HCT116 (cell line): ENCODE measurements around the gene DDX24.

Source experiments
- ATF3 ChIP-seq: IDR thresholded peaks from 2 replicates; pipeline ENCODE4 v1.6.1; 2012
- CEBPB ChIP-seq: IDR thresholded peaks from 2 replicates; pipeline ENCODE4 v1.6.1; 2012; ENCODE audit warnings: low read depth
- CTCF ChIP-seq, 3 experiments: fragments of 200-600 bp in 1 of 3; sonication (generic) in 1 of 3; IDR thresholded peaks in 2 of 3; conservative IDR thresholded peaks in 1 of 3; 2 replicates each; pipeline ENCODE4 v1.5.1; 2012 to 2017; ENCODE audit warnings: low read depth in 2 of 3, low read length in 2 of 3, antibody characterized with exemption in 1 of 3, borderline replicate concordance in 1 of 3, control low read depth in 1 of 3, mild to moderate bottlenecking in 1 of 3, mixed read lengths in 1 of 3, mixed run types in 1 of 3, moderate library complexity in 1 of 3; ENCODE audit not compliant: insufficient read depth in 1 of 3
- EZH2 ChIP-seq: fragments of 200-600 bp; sonication (generic); IDR thresholded peaks from 2 replicates; pipeline ENCODE4 v1.6.1; 2017; ENCODE audit warnings: antibody characterized with exemption, mixed run types
- EZH2phosphoT487 ChIP-seq: fragments of 200-600 bp; IDR thresholded peaks from 2 replicates; pipeline ENCODE4 v1.6.1; 2018; ENCODE audit warnings: antibody characterized with exemption, borderline replicate concordance
- POLR2A ChIP-seq: IDR thresholded peaks from 2 replicates; pipeline ENCODE4 v1.7.0; 2011; ENCODE audit warnings: borderline replicate concordance; ENCODE audit not compliant: insufficient read depth, insufficient read length; ENCODE audit errors: extremely low read depth
- POLR2AphosphoS5 ChIP-seq: IDR thresholded peaks from 2 replicates; pipeline ENCODE4 v1.6.1; 2011; ENCODE audit warnings: mild to moderate bottlenecking, low read depth, low read length, moderate library complexity
- SRF ChIP-seq: IDR thresholded peaks from 2 replicates; pipeline ENCODE4 v1.6.1; 2012; ENCODE audit warnings: low read depth
- TCF7L2 ChIP-seq: IDR thresholded peaks from 2 replicates; pipeline ENCODE4 v1.7.0; 2011; ENCODE audit warnings: borderline replicate concordance, inconsistent platforms; ENCODE audit not compliant: insufficient read depth, insufficient read length; ENCODE audit errors: extremely low read depth
- ZBTB33 ChIP-seq: IDR thresholded peaks from 2 replicates; pipeline ENCODE4 v1.6.1; 2011; ENCODE audit warnings: mild to moderate bottlenecking, low read length, moderate library complexity; ENCODE audit not compliant: insufficient replicate concordance; ENCODE audit errors: extremely low read depth

GRCh38 chr14:94089479-94089878, 8.5 kb upstream of the DDX24 start:
- TF ChIP-seq SRF (no peak), CTCF (IDR thresholded peaks at IDR 0.05 in 2 of 3, conservative IDR thresholded peaks at IDR 0.05 in 1 of 3; ENCODE audit: borderline replicate concordance in 1 of 3, insufficient read depth in 1 of 3, low read depth in 2 of 3, low read length in 2 of 3) (no peak), POLR2AphosphoS5 (no peak), TCF7L2 (no peak), EZH2 (no peak), POLR2A (no peak), ATF3 (no peak), EZH2phosphoT487 (no peak), ZBTB33 (no peak), CEBPB (no peak)
